Smooth muscle cell (in vitro differentiated cells): ENCODE measurements around the gene ARID3B. TPM values are rescaled to one million over a fixed set of nuclear protein-coding genes. Genes with fewer than 3 reads are reported as not detected.

Experiments
- DNase-seq: peaks from one replicate; lab custom pipeline; 2025; ENCODE audit not compliant: unreplicated experiment; lab: John Stamatoyannopoulos, UW
- H2AFZ ChIP-seq: fragments of 200-600 bp; sonication (generic); 2 replicates; pipeline ENCODE4 v1.6.0; 2016; ENCODE audit warnings: antibody characterized with exemption, low read depth, mild to moderate bottlenecking
- H3F3A ChIP-seq: fragments of 200-600 bp; sonication (generic); 2 replicates; pipeline ENCODE4 v1.6.0; 2017; ENCODE audit warnings: antibody characterized with exemption, low read depth
- H3K27ac ChIP-seq: fragments of 200-600 bp; sonication (generic); 2 replicates; pipeline ENCODE4 v1.5.1; 2016; ENCODE audit warnings: low read depth, mild to moderate bottlenecking
- H3K27me3 ChIP-seq: fragments of 200-600 bp; sonication (generic); 2 replicates; pipeline ENCODE4 v1.6.1; 2016; ENCODE audit warnings: low read depth, mild to moderate bottlenecking
- H3K36me3 ChIP-seq: fragments of 200-600 bp; sonication (generic); 2 replicates; pipeline ENCODE4 v1.5.1; 2016; ENCODE audit warnings: low read depth
- H3K4me1 ChIP-seq: fragments of 200-600 bp; sonication (generic); 2 replicates; pipeline ENCODE4 v1.5.1; 2016; ENCODE audit warnings: low read depth
- H3K4me2 ChIP-seq: fragments of 200-600 bp; sonication (generic); 2 replicates; pipeline ENCODE4 v1.6.0; 2016; ENCODE audit warnings: mild to moderate bottlenecking
- H3K4me3 ChIP-seq: fragments of 200-600 bp; sonication (generic); 2 replicates; pipeline ENCODE4 v1.5.1; 2016; ENCODE audit warnings: mild to moderate bottlenecking
- H3K79me2 ChIP-seq: fragments of 200-600 bp; sonication (generic); 2 replicates; pipeline ENCODE4 v1.6.0; 2016; ENCODE audit warnings: low read depth, mild to moderate bottlenecking
- H3K9ac ChIP-seq: fragments of 200-600 bp; sonication (generic); 2 replicates; pipeline ENCODE4 v1.6.0; 2016; ENCODE audit warnings: low read depth
- H3K9me3 ChIP-seq: fragments of 200-600 bp; sonication (generic); replicated peaks from 2 replicates; pipeline ENCODE4 v1.5.1; 2016; ENCODE audit warnings: low read depth
- H4K20me1 ChIP-seq: fragments of 200-600 bp; sonication (generic); 2 replicates; pipeline ENCODE4 v1.6.0; 2016; ENCODE audit warnings: low read depth
- WGBS: methylation state at CpG from one replicate; pipeline ENCODE4 v1.1.7; 2016; ENCODE audit warnings: low lambda C conversion rate; 5-methylcytosine and 5-hydroxymethylcytosine counted together
- polyA plus RNA-seq: library from polyadenylated mRNA; unstranded; fragments of >200 nt; fragmentation: Nextera tagmentation; extraction: Ambion mirVana; gene quantifications from 2 replicates; pipeline ENCODE4 v1.2.1, GENCODE V29; 2016
- total RNA-seq: library from RNA; depleted of rRNA; stranded (reverse); fragments of >200 nt; gene quantifications from 2 replicates; pipeline ENCODE4 v1.2.3, GENCODE V29; 2014
- TF ChIP-seq, protein P1 (sequence below): fragments of 200-600 bp; sonication (generic); IDR thresholded peaks from 2 replicates; pipeline ENCODE4 v1.5.1; 2017; ENCODE audit warnings: borderline replicate concordance, mild to moderate bottlenecking, antibody characterized with exemption; ENCODE audit not compliant: insufficient read depth, poor library complexity, severe bottlenecking

Gene ARID3B
- total and polyA plus RNA-seq, 2 experiments from 2014 or later = 7.2 to 7.7 TPM

DNA sequence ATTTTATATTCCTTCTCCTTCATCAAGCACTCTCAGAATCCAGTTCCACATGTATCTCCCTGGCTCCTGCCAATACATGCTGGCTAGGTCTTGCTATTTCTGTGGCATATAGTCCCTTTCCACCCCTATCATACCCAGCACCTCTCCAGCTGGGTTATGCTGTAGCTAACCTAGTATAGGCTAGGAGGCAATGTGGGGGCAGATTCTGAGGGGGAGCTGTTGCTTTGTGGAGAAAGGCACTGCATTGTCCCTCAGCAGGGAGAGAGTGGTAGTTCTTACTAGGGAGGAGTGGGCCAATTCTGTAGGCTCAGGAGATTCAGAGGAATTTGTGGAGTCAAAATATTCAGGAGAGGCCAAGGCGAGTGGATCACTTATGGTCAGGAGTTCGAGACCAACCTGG is 40.6 kb upstream of the ARID3B start:
- Histone ChIP-seq H3K4me3 (no peak overlapping the region), H3K27me3 (no peaks in the 10 kb centered on the region), H4K20me1 (no peaks in the 10 kb centered on the region), H3K4me1 (no peaks in the 10 kb centered on the region), H3K9ac (no peak overlapping the region), H3K79me2 (no peaks in the 10 kb centered on the region), H3K36me3 (no peaks in the 10 kb centered on the region), H3K4me2 (no peak overlapping the region), H3F3A (no peaks in the 10 kb centered on the region), H2AFZ (no peak overlapping the region), H3K27ac (no peak overlapping the region), H3K9me3 (no peaks in the 10 kb centered on the region)
- WGBS = 97% methylated on average over 2 of the region's 2 CpGs
- DNase-seq = no peak
- TF ChIP-seq, protein P1, sequence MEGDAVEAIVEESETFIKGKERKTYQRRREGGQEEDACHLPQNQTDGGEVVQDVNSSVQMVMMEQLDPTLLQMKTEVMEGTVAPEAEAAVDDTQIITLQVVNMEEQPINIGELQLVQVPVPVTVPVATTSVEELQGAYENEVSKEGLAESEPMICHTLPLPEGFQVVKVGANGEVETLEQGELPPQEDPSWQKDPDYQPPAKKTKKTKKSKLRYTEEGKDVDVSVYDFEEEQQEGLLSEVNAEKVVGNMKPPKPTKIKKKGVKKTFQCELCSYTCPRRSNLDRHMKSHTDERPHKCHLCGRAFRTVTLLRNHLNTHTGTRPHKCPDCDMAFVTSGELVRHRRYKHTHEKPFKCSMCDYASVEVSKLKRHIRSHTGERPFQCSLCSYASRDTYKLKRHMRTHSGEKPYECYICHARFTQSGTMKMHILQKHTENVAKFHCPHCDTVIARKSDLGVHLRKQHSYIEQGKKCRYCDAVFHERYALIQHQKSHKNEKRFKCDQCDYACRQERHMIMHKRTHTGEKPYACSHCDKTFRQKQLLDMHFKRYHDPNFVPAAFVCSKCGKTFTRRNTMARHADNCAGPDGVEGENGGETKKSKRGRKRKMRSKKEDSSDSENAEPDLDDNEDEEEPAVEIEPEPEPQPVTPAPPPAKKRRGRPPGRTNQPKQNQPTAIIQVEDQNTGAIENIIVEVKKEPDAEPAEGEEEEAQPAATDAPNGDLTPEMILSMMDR = no peak

DNA sequence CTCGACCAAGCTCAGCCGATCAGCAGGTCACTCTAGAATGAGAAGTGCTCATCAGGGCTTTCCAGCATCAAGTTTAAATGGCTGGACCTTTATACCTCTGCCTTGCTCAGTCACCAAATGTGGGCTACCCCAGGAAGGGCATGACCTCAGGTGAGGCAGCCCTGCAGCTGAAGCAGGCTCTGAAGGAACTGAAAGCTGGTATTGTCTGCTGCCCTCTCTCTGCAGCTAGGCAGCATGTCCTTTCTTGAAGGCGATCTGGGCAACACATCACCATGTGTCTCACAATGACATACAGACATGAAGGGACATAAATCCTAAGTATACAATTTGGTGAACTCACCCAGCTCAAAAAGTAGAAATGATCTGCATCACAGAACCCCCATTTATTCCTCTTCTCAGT is 38.7 kb upstream of the ARID3B start:
- Histone ChIP-seq H3K9ac (no peak overlapping the region), H3K4me1 (no peaks in the 10 kb centered on the region), H3F3A (no peaks in the 10 kb centered on the region), H3K4me3 (no peak overlapping the region), H4K20me1 (no peaks in the 10 kb centered on the region), H3K9me3 (no peaks in the 10 kb centered on the region), H3K79me2 (no peaks in the 10 kb centered on the region), H3K36me3 (no peaks in the 10 kb centered on the region), H3K27ac (no peak overlapping the region), H3K27me3 (no peaks in the 10 kb centered on the region), H2AFZ (no peak overlapping the region), H3K4me2 (no peak overlapping the region)
- DNase-seq = no peak
- TF ChIP-seq, protein P1 = no peak
- 78% methylated on average over 3 of the region's 3 CpGs for WGBS

DNA sequence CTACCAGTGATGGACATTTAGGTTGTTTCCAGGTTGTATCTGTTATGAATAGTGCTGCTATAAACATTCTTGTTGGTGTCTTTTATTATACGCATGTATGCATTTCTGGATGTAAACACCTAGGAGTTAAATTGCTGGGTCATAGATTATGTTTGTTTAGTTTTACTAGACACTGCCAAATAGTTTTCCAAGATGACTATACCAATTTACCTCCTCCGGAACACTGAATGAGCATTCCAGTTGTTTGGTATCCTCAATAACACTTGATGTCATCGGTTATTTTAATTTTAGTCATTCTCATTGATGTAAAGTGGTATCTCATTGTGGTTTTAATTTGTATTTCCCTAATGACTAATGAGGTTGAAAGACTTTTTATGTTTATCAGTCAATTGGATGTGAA is 36.6 kb upstream of the ARID3B start:
- Histone ChIP-seq H3K4me1 (no peaks in the 10 kb centered on the region), H3K79me2 (no peaks in the 10 kb centered on the region)

DNA sequence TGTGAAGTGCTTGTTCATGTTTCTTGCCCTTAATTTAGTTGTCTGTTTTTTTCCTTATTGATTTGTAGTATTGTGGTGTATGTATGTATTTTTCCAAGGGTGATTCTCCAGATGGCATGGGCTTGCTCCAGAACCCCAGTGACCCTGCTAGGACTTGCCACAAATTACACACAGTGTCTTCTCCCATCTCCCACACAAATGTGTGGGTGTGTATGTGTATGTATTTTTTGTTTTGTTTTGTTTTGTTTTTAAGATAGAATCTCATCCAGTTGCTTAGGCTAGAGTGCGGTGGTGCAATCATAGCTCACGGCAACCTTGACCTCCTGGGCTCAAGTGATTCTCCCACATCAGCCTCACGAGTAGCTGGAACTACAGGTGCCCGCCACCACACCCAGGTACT is 36.2 kb upstream of the ARID3B start:
- TF ChIP-seq, protein P1 = no peak
- WGBS = 91% methylated on average over 4 of the region's 4 CpGs

More for the DNA sequence above, 36.6 kb upstream of the ARID3B start:
- Histone ChIP-seq H3K27me3 (no peaks in the 10 kb centered on the region), H3K9me3 (no peaks in the 10 kb centered on the region), H3K36me3 (no peaks in the 10 kb centered on the region), H3K27ac (no peak overlapping the region), H3K4me2 (no peak overlapping the region), H2AFZ (no peak overlapping the region), H3K9ac (no peak overlapping the region), H4K20me1 (no peaks in the 10 kb centered on the region), H3K4me3 (no peak overlapping the region), H3F3A (no peaks in the 10 kb centered on the region)
- TF ChIP-seq, protein P1 = no peak
- 89% methylated on average over 3 of the region's 3 CpGs for WGBS
- no peak for DNase-seq

More for the DNA sequence above, 36.2 kb upstream of the ARID3B start:
- Histone ChIP-seq H3K4me2 (no peak overlapping the region), H3K36me3 (no peaks in the 10 kb centered on the region), H3K9me3 (no peaks in the 10 kb centered on the region), H3K27me3 (no peaks in the 10 kb centered on the region), H3K4me3 (no peak overlapping the region), H3K79me2 (no peaks in the 10 kb centered on the region), H3K4me1 (no peaks in the 10 kb centered on the region), H3K9ac (no peak overlapping the region), H2AFZ (no peak overlapping the region), H3F3A (no peaks in the 10 kb centered on the region), H4K20me1 (no peaks in the 10 kb centered on the region), H3K27ac (no peak overlapping the region)
- no peak for DNase-seq
